ENCODE results near the gene C3orf70.

C3orf70 gene

GRCh38 chr3:185084901-185085300 lies 68.0 kb downstream of the C3orf70 start:
- peak; percentile 72 for DNase-seq

GRCh38 chr3:185084402-185084801 lies 68.5 kb downstream of the C3orf70 start:
- DNase-seq = no peak

- no peak for DNase-seq
Observed at GRCh38 chr3:185082829-185083228, 70.0 kb downstream of the C3orf70 start.

- DNase-seq = no peak
Observed at GRCh38 chr3:185082149-185082548, 70.7 kb downstream of the C3orf70 start.

- DNase-seq = no peak
Observed at GRCh38 chr3:185081521-185081920, 71.3 kb downstream of the C3orf70 start.

GRCh38 chr3:185079625-185080024 lies 73.2 kb downstream of the C3orf70 start:
- no peak for DNase-seq

GRCh38 chr3:185076219-185076618 lies 76.6 kb downstream of the C3orf70 start:
- DNase-seq = no peak

GRCh38 chr3:185075547-185075946 lies 77.3 kb downstream of the C3orf70 start:
- DNase-seq = no peak

GRCh38 chr3:185071287-185071800 lies 81.5 kb downstream of the C3orf70 start:
- DNase-seq = no peak

- DNase-seq = peak; percentile 21
Observed at GRCh38 chr3:185070491-185071286, 82.2 kb downstream of the C3orf70 start.

GRCh38 chr3:185069037-185070030 lies 83.5 kb downstream of the C3orf70 start:
- DNase-seq = no peak

- no peak for DNase-seq
Observed at GRCh38 chr3:185067173-185067572, 85.7 kb downstream of the C3orf70 start.

- DNase-seq = no peak
Observed at GRCh38 chr3:185066251-185066650, 86.6 kb downstream of the C3orf70 start.

GRCh38 chr3:185065059-185065458 lies 87.8 kb downstream of the C3orf70 start:
- no peak for DNase-seq

- DNase-seq = no peak
Observed at GRCh38 chr3:185063431-185063830, 89.4 kb downstream of the C3orf70 start.

GRCh38 chr3:185062191-185062590 lies 90.7 kb downstream of the C3orf70 start:
- no peak for DNase-seq

- DNase-seq = no peak
Observed at GRCh38 chr3:185060655-185061054, 92.2 kb downstream of the C3orf70 start.

- no peak for DNase-seq
Observed at GRCh38 chr3:185059766-185060165, 93.1 kb downstream of the C3orf70 start.

GRCh38 chr3:185058796-185059195 lies 94.1 kb downstream of the C3orf70 start:
- no peak for DNase-seq

- no peak for DNase-seq
Observed at GRCh38 chr3:185057829-185058228, 95.0 kb downstream of the C3orf70 start.

- no peak for DNase-seq
Observed at GRCh38 chr3:185056908-185057307, 96.0 kb downstream of the C3orf70 start.

- no peak for DNase-seq
Observed at GRCh38 chr3:185052631-185053030, 100.2 kb downstream of the C3orf70 start.

- no peak for DNase-seq
Observed at GRCh38 chr3:185051801-185052200, 101.1 kb downstream of the C3orf70 start.

GRCh38 chr3:185049710-185050109 lies 103.2 kb downstream of the C3orf70 start:
- DNase-seq = no peak
